Stimulated activated naive CD8-positive, alpha-beta T cell treated with anti-CD3 and anti-CD28 coated beads, Interleukin-15, Interleukin-2, amounts not matched to agents 100 ng/mL and 50 ng/mL, for 24 hours (primary cell): Measurements from ENCODE around the gene ITPK1.
"Not testable (repeated sequence)": the region's sequence is repeated elsewhere in the genome, so short reads cannot be mapped to it uniquely, and the experiment has no call there.

Experiments used
- H3K27ac Mint-ChIP-seq: one replicate; pipeline ENCODE4 v1.8.0; 2021; ENCODE audit warnings: mild to moderate bottlenecking, mixed read lengths
- H3K27me3 Mint-ChIP-seq: one replicate; pipeline ENCODE4 v1.8.0; 2021; ENCODE audit warnings: mixed read lengths
- H3K36me3 Mint-ChIP-seq: one replicate; pipeline ENCODE4 v1.8.0; 2021; ENCODE audit warnings: low read depth, mixed read lengths
- H3K4me1 Mint-ChIP-seq: one replicate; pipeline ENCODE4 v1.8.0; 2021; ENCODE audit warnings: low read depth, mixed read lengths
- H3K4me3 Mint-ChIP-seq: one replicate; pipeline ENCODE4 v1.8.0; 2021; ENCODE audit warnings: mild to moderate bottlenecking, mixed read lengths
- H3K9me3 Mint-ChIP-seq: one replicate; pipeline ENCODE4 v1.8.0; 2021; ENCODE audit warnings: mixed read lengths

Gene ITPK1

GRCh38 chr14:93114713-93115068 is 1.0 kb downstream of the ITPK1 start:
- H3K9me3 Mint-ChIP-seq = no peaks in the 10 kb centered on the region
- H3K27me3 Mint-ChIP-seq = no peaks in the 10 kb centered on the region
- H3K4me1 Mint-ChIP-seq = peaks cover 41% of the 10 kb centered on the region
- H3K36me3 Mint-ChIP-seq = no peaks in the 10 kb centered on the region
- peak overlapping the region; percentile 34 for H3K27ac Mint-ChIP-seq
- peak overlapping the region; percentile 87 for H3K4me3 Mint-ChIP-seq

- H3K36me3 Mint-ChIP-seq = no peaks in the 10 kb centered on the region
- H3K4me3 Mint-ChIP-seq = peak overlapping the region; percentile 87
- peak overlapping the region; percentile 34 for H3K27ac Mint-ChIP-seq
- H3K4me1 Mint-ChIP-seq = peaks cover 46% of the 10 kb centered on the region
- no peaks in the 10 kb centered on the region for H3K9me3 Mint-ChIP-seq
- H3K27me3 Mint-ChIP-seq = no peaks in the 10 kb centered on the region
These were observed 1.5 kb downstream of the ITPK1 start for GRCh38 chr14:93114068-93114710.

GRCh38 chr14:93113678-93114067 is 2.1 kb downstream of the ITPK1 start:
- Mint-ChIP-seq H3K36me3 (no peaks in the 10 kb centered on the region), H3K27me3 (no peaks in the 10 kb centered on the region), H3K4me3 (peak overlapping the region; percentile 87), H3K27ac (no peak overlapping the region), H3K9me3 (no peaks in the 10 kb centered on the region), H3K4me1 (peaks cover 51% of the 10 kb centered on the region)

DNA sequence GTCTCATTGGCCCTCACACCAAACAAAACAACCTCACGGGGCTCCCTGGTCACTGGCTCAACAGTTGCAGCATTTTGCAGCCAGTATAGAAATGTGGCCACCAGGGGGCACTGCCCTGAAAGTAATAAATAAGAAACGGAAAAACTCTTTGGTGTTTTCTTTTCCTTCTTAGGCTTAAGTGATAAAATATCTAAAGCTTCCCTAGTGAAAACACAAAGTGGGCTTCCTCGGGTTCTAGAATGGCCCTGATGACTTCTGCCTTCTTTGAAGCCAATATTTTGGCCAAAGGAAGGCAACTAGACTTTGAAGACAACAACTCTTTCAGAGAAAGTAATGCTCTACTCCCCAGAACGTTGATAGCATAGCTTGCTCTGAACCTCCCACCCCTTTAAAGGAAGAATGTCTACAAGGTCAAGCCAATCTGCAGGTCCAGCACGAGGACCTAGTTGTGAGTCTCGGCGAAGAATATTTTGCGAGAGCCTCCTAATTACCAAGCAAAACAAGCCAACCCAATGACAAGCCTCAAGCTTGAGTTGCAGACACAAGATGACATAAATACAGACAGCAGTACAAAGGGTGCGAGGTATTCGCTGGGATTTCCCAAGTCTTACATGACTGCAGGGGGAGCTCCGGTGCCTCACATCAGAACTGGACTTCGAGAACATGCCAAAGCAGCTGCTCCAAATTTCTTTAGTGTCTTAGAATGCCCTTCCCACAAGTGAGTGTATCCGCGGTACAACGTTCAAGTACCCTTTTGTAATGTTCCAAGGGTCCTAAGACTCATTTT is 2.6 kb downstream of the ITPK1 start:
- H3K36me3 Mint-ChIP-seq = no peaks in the 10 kb centered on the region
- no peaks in the 10 kb centered on the region for H3K27me3 Mint-ChIP-seq
- H3K4me3 Mint-ChIP-seq = peak overlapping the region; percentile 87
- peaks cover 51% of the 10 kb centered on the region for H3K4me1 Mint-ChIP-seq
- peak overlapping the region; percentile 75 for H3K27ac Mint-ChIP-seq
- H3K9me3 Mint-ChIP-seq = no peaks in the 10 kb centered on the region

GRCh38 chr14:93111541-93111940 is 4.2 kb downstream of the ITPK1 start:
- H3K36me3 Mint-ChIP-seq, H3K9me3 Mint-ChIP-seq, H3K27me3 Mint-ChIP-seq, H3K27ac Mint-ChIP-seq, H3K4me3 Mint-ChIP-seq: not testable (repeated sequence)
- peaks cover 56% of the 10 kb centered on the region for H3K4me1 Mint-ChIP-seq

DNA sequence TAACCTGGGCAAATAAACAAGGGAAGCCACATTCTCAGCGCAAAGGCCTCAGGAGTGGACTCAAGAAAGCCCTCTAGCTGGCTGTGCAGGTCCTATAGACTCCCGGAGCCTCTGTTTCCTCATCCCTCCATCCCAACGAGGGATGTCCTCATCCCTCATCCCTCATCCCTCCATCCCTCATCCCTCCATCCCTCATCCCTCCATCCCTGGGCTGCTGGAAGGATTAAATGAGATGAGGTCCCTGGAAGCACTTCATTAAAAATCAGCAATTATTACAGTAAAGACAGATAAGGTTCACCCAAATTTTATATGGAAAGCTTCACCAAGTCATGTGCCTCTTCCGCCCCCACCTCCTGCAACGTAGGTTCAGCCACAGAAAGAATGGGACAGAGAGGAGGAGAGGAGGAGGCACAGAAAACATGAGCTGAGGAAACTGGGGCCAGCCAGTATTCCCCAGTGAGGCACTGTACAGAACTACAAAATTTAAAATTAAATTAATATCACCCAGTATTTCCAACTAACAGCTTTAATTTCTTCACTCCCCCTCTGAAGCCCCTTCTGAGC is 4.8 kb downstream of the ITPK1 start:
- H3K27me3 Mint-ChIP-seq = no peaks in the 10 kb centered on the region
- H3K36me3 Mint-ChIP-seq = no peaks in the 10 kb centered on the region
- H3K4me3 Mint-ChIP-seq = no peak overlapping the region
- H3K27ac Mint-ChIP-seq = no peak overlapping the region
- H3K4me1 Mint-ChIP-seq = peaks cover 57% of the 10 kb centered on the region
- no peaks in the 10 kb centered on the region for H3K9me3 Mint-ChIP-seq

GRCh38 chr14:93109572-93110481 is 5.9 kb downstream of the ITPK1 start:
- no peak overlapping the region for H3K27ac Mint-ChIP-seq
- no peak overlapping the region for H3K4me3 Mint-ChIP-seq

DNA sequence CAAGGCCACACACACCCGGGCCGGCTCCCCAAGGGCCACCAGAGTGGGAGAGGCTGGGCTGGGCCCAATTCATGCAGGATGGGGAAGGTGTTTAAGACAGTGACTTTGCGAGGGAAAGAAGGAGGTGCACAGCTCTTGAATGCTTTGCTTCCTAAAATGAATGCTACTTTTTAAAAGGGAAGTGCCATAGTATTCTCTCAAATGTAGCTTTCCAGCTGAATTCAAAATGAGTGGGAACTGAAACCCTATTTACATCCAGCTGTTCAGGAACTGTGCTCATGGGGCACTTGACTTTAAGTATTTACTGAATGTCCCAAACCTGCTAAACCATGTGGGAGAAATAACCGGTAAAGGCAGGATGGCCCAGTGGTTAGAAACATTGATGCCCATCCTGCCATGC is 7.6 kb downstream of the ITPK1 start:
- Mint-ChIP-seq H3K9me3 (no peaks in the 10 kb centered on the region), H3K27me3 (no peaks in the 10 kb centered on the region), H3K27ac (no peak overlapping the region), H3K4me1 (peaks cover 64% of the 10 kb centered on the region), H3K4me3 (no peak overlapping the region), H3K36me3 (no peaks in the 10 kb centered on the region)

More at GRCh38 chr14:93109572-93110481, 5.9 kb downstream of the ITPK1 start:
- Mint-ChIP-seq H3K4me1 (peaks cover 61% of the 10 kb centered on the region), H3K27me3 (no peaks in the 10 kb centered on the region), H3K9me3 (no peaks in the 10 kb centered on the region), H3K36me3 (no peaks in the 10 kb centered on the region)

DNA sequence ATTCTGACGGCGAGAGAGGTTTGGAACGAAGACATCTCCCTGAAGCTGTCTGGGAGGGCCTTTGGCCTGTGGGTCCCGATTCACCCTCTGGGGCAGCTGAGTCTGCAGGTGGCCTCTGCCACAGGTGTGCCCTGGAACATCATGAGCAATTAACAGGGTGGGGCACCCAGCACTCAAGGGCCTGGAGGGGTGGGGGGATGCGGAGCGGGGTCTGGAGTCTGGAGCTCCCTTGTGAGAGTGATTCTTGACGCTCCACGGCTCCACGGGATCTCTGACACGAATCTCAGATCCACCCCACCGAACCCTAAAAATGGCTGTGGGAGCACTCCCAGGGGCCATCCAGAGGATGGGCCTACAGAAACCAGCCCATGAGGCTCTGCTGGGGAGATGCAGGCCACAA is 8.3 kb downstream of the ITPK1 start:
- Mint-ChIP-seq H3K4me1 (peaks cover 62% of the 10 kb centered on the region), H3K27me3 (no peaks in the 10 kb centered on the region), H3K4me3 (no peak overlapping the region), H3K27ac (no peak overlapping the region), H3K36me3 (no peaks in the 10 kb centered on the region), H3K9me3 (no peaks in the 10 kb centered on the region)

DNA sequence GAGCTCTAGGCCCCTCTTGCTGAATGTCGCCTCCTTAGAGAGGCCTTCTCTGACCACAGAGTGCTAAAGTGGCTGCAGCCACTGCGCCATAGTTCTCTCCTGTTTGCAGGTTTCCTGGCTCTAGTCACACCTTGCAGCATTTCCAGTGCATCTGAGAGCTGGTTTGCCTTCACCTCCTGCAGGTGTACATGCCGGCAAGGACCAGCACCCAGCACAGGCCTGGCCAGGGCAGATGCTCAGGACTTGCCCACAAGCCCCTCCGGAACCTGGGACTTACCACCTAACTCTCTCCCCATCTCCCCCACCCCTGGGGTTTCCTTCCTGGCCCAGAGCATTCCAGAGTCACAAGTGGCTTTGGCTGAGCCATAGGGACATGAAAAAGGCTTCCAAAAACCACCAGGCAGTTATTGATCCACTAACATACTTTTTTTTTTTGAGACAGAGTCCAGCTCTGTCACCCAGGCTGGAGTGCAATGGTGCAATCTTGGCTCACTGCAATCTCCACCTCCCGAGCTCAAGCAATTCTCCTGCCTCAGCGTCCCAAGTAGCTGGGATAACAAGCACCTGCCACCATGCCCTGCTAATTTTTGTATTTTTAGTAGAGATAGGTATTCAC is 9.1 kb downstream of the ITPK1 start:
- Mint-ChIP-seq H3K4me3 (no peak overlapping the region), H3K4me1 (peaks cover 60% of the 10 kb centered on the region), H3K27ac (no peak overlapping the region)

GRCh38 chr14:93105856-93106255 is 9.9 kb downstream of the ITPK1 start:
- H3K4me1 Mint-ChIP-seq = peaks cover 61% of the 10 kb centered on the region
- H3K27ac Mint-ChIP-seq, H3K36me3 Mint-ChIP-seq: not testable (repeated sequence)

More for the DNA sequence above, 9.1 kb downstream of the ITPK1 start:
- H3K36me3 Mint-ChIP-seq = no peaks in the 10 kb centered on the region
- no peaks in the 10 kb centered on the region for H3K9me3 Mint-ChIP-seq
- no peaks in the 10 kb centered on the region for H3K27me3 Mint-ChIP-seq

GRCh38 chr14:93105362-93105761 is 10.4 kb downstream of the ITPK1 start:
- Mint-ChIP-seq H3K36me3 (no peaks in the 10 kb centered on the region), H3K9me3 (no peaks in the 10 kb centered on the region), H3K4me3 (no peak overlapping the region), H3K27me3 (no peaks in the 10 kb centered on the region), H3K27ac (no peak overlapping the region), H3K4me1 (peaks cover 66% of the 10 kb centered on the region)

More at GRCh38 chr14:93105856-93106255, 9.9 kb downstream of the ITPK1 start:
- not testable (repeated sequence) for H3K9me3 Mint-ChIP-seq, H3K27me3 Mint-ChIP-seq, H3K4me3 Mint-ChIP-seq

DNA sequence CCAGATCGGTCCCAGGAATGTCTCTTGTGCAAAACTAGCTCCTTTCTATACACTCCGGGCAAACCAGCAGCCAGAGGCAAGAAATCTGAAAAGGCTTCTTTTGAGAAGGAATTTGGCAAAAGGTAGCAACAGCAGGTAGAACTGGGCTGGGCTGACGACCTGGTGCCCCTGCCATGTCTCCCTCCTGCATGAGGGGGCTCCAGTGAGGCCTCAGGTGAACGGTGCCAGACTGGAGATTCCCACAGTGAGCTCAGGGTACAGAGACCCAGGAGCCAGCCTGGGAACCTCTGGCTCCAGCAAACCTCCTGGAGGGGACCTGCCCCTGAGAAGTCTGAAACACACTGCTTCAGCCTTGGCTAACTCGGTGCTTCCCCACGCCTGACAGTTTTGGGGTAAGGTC is 10.8 kb downstream of the ITPK1 start:
- H3K4me1 Mint-ChIP-seq = peaks cover 62% of the 10 kb centered on the region
- no peaks in the 10 kb centered on the region for H3K36me3 Mint-ChIP-seq
- H3K27me3 Mint-ChIP-seq = no peaks in the 10 kb centered on the region
- H3K9me3 Mint-ChIP-seq = no peaks in the 10 kb centered on the region
- peak overlapping the region; percentile 77 for H3K27ac Mint-ChIP-seq
- no peak overlapping the region for H3K4me3 Mint-ChIP-seq

DNA sequence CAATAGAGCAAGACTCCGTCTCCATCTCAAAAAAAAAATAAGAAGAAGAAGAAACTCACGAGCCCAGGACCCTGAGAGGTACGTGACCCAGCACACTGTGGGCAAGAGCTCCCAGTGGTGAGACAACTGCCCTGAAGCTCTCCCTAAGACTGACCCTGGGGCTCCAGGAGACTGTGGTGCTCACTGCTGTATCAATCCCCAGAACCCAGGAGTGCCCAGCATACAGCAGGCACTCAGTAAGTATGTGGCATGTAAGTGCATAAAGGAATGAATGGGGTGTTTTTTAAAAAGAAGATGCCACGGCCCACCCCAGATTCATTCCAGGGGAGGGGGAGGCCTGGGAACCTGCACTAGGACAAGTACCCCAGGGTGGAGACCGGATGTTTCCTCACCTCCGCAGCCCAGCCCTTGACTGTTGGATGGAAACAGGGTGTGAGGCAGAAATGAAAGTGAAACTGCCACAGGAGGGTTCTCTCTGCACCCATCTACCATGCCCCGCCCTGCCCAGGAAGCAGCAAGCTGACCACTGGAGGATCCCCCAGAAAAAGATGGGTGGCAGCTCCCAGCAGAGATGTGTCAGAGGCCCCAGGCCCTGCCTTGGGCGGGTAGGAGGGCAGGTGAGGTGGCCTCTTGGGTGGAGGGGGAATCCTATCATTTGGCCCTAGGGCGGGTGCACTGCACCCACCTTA is 12.2 kb downstream of the ITPK1 start:
- peaks cover 49% of the 10 kb centered on the region for H3K4me1 Mint-ChIP-seq
- peak overlapping the region; percentile 77 for H3K27ac Mint-ChIP-seq
- no peaks in the 10 kb centered on the region for H3K36me3 Mint-ChIP-seq
- peak overlapping the region; percentile 62 for H3K4me3 Mint-ChIP-seq
- H3K27me3 Mint-ChIP-seq = no peaks in the 10 kb centered on the region
- no peaks in the 10 kb centered on the region for H3K9me3 Mint-ChIP-seq
